Measurements from ENCODE around the gene MBNL1. TPM values are rescaled to one million over a fixed set of nuclear protein-coding genes. Genes with fewer than 3 reads are reported as not detected.

MBNL1 gene
- total RNA-seq, 2 experiments from 2014 or later = 371 to 382 TPM

- POLR2A ChIA-PET = interaction anchor here (0.6 to 4.1 kb wide), 5 partner anchors 8 to 173 kb away, joined by 3 to 48 read pairs (median 7); partner anchors contain the start of gene MBNL1
These were observed 23.1 kb upstream of the MBNL1 start for GRCh38 chr3:152245498-152246170.

GRCh38 chr3:152251916-152252315 is 16.8 kb upstream of the MBNL1 start:
- POLR2A ChIA-PET = no interaction called here
- CTCF ChIA-PET = no interaction called here

More at GRCh38 chr3:152245498-152246170, 23.1 kb upstream of the MBNL1 start:
- CTCF ChIA-PET = no interaction called here

GRCh38 chr3:152252755-152253154 is 16.0 kb upstream of the MBNL1 start:
- CTCF ChIA-PET = interaction anchor here (1.5 kb wide), 1 partner anchor 53 kb away, joined by 3 read pairs; no protein-coding TSS in a partner anchor
- POLR2A ChIA-PET = interaction anchor here (0.6 kb wide), 1 partner anchor 909 kb away, joined by 3 read pairs; the partner anchor contains the start of gene RAP2B

- ChIA-PET POLR2A (interaction anchor here (0.6 to 0.9 kb wide), 3 partner anchors 9 to 908 kb away, joined by 3 to 4 read pairs (median 3); partner anchors contain the start of genes MBNL1 and RAP2B), CTCF (interaction anchor here (1.3 to 1.5 kb wide), 2 partner anchors 9 to 53 kb away, joined by 3 read pairs; no protein-coding TSS in a partner anchor)
These were observed 15.2 kb upstream of the MBNL1 start for GRCh38 chr3:152253514-152253913.

- CTCF ChIA-PET = interaction anchor here (1.3 to 1.5 kb wide), 2 partner anchors 10 to 54 kb away, joined by 3 read pairs; no protein-coding TSS in a partner anchor
These were observed 14.7 kb upstream of the MBNL1 start for GRCh38 chr3:152254041-152254440.

GRCh38 chr3:152255290-152255689 is 13.4 kb upstream of the MBNL1 start:
- ChIA-PET POLR2A (interaction anchor here (0.6 to 5.7 kb wide), 3 partner anchors 9 to 182 kb away, joined by 3 to 56 read pairs (median 3); partner anchors contain the start of gene MBNL1), CTCF (no interaction called here)

More at GRCh38 chr3:152254041-152254440, 14.7 kb upstream of the MBNL1 start:
- POLR2A ChIA-PET = interaction anchor here (0.9 kb wide), 2 partner anchors 9 to 15 kb away, joined by 3 to 4 read pairs; partner anchors contain the start of gene MBNL1

GRCh38 chr3:152256851-152257562 is 11.7 kb upstream of the MBNL1 start:
- CTCF ChIA-PET = interaction anchor here (0.6 kb wide), 1 partner anchor 186 kb away, joined by 4 read pairs; no protein-coding TSS in a partner anchor
- POLR2A ChIA-PET = interaction anchor here (0.6 to 5.7 kb wide), 5 partner anchors 12 to 1494 kb away, joined by 3 to 56 read pairs (median 6); partner anchors contain the start of genes GPR171, MBNL1 and SIAH2

- POLR2A ChIA-PET = interaction anchor here (0.5 to 5.7 kb wide), 5 partner anchors 11 to 1055 kb away, joined by 3 to 56 read pairs (median 7); partner anchors contain the start of genes GPR171 and MBNL1
- CTCF ChIA-PET = no interaction called here
These were observed 11.1 kb upstream of the MBNL1 start for GRCh38 chr3:152257563-152258035.

- ChIA-PET CTCF (interaction anchor here (0.6 to 1.4 kb wide), 2 partner anchors 10 to 11 kb away, joined by 5 to 8 read pairs; partner anchors contain the start of gene MBNL1), POLR2A (interaction anchor here (0.6 to 5.7 kb wide), 5 partner anchors 10 to 1495 kb away, joined by 3 to 56 read pairs (median 3); partner anchors contain the start of gene MBNL1)
These were observed 10.0 kb upstream of the MBNL1 start for GRCh38 chr3:152258448-152259393.

GRCh38 chr3:152259468-152259867 is 9.3 kb upstream of the MBNL1 start:
- ChIA-PET POLR2A (interaction anchor here (1.1 to 5.7 kb wide), 3 partner anchors 9 to 1496 kb away, joined by 3 to 56 read pairs (median 4); partner anchors contain the start of gene MBNL1), CTCF (interaction anchor here (0.6 to 1.4 kb wide), 2 partner anchors 9 to 10 kb away, joined by 5 to 8 read pairs; partner anchors contain the start of gene MBNL1)

GRCh38 chr3:152260026-152260425 is 8.7 kb upstream of the MBNL1 start:
- CTCF ChIA-PET = no interaction called here
- POLR2A ChIA-PET = interaction anchor here (5.7 kb wide), 1 partner anchor 9 kb away, joined by 56 read pairs; the partner anchor contains the start of gene MBNL1

- POLR2A ChIA-PET = interaction anchor here (1.1 to 5.7 kb wide), 2 partner anchors 8 to 13 kb away, joined by 4 to 56 read pairs; partner anchors contain the start of gene MBNL1
- CTCF ChIA-PET = no interaction called here
These were observed 8.2 kb upstream of the MBNL1 start for GRCh38 chr3:152260529-152260928.

- ChIA-PET POLR2A (interaction anchor here (1.1 kb wide), 1 partner anchor 12 kb away, joined by 4 read pairs; no protein-coding TSS in a partner anchor), CTCF (no interaction called here)
These were observed 7.4 kb upstream of the MBNL1 start for GRCh38 chr3:152261329-152261728.

- CTCF ChIA-PET = interaction anchor here (0.8 kb wide), 1 partner anchor 70 kb away, joined by 3 read pairs; no protein-coding TSS in a partner anchor
- POLR2A ChIA-PET = no interaction called here
These were observed 5.0 kb upstream of the MBNL1 start for GRCh38 chr3:152263711-152264110.

- ChIA-PET POLR2A (no interaction called here), CTCF (no interaction called here)
These were observed 4.4 kb upstream of the MBNL1 start for GRCh38 chr3:152264378-152264777.

- CTCF ChIA-PET = no interaction called here
These were observed 2.3 kb upstream of the MBNL1 start for GRCh38 chr3:152266221-152266995.

More at GRCh38 chr3:152266221-152266995, 2.3 kb upstream of the MBNL1 start:
- POLR2A ChIA-PET = interaction anchor here (1.0 kb wide), 1 partner anchor 72 kb away, joined by 3 read pairs; no protein-coding TSS in a partner anchor
